GM21381 (cell line): ENCODE results near the gene NPR2.

ENCODE experiments used
- ATAC-seq: cut with Tn5 transposase; IDR thresholded peaks from one replicate; pipeline ENCODE4 v1.9.1; 2021; ENCODE audit warnings: mild to moderate bottlenecking, moderate library complexity; ENCODE audit not compliant: unreplicated experiment

NPR2 gene

DNA sequence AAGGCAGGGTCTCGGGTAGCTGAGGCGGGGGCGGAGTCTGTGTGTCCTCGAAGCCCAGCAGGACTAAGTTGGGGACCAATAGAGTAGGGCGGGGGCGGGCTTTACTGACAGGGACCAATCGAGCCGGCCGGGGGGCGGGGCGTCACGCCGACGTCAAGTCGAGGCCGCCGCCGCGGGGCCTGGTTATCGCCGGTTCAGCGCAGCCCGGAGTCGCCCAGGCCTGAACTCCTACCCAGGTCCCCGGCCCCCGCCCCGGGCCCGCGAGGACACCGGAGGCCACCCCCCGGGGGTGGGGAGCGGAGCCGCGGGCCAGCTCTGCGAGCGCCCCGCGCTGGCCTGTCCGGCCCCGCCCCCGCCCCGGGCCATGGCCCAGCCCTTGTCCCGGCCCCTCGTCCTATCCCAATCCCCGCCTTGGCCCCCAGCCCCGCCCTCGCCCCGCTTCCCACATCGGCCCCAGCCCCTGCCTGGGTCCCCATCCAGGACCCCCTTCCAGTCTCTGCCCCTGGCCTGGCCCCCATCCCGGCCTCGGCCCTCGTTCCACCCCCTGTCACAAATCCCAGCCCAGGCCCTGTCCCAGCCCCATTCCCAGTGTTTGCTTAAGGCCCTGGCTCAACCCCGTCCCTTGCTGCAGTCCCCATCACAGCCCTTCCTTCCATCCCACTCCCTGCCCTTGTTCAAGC lies 37.8 kb downstream of the NPR2 start, which contains the start of gene TMEM8B:
Gene TMEM8B (plus strand): TSS at position 145 of the 680 bp plus-strand sequence. CDS start 220 bp downstream, at position 365.
- ATAC-seq = peak; percentile 77

DNA sequence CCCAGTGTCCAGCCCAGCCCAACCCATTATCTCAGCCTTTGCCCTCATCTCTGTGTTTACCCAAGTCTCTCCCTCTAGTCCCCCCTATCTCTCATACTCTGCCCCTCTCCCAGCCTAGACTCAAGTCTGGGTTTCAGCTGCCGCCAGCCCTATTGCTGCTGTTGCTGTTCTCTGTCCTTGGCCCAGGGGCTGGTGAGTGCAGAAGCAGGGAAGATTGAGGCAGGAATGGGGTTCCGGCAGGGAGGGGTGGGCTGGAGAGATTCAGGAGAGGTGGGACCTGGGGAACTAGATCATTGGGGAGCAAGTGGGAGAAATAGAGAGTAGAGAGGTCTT lies 38.3 kb downstream of the NPR2 start:
- ATAC-seq = no peak

DNA sequence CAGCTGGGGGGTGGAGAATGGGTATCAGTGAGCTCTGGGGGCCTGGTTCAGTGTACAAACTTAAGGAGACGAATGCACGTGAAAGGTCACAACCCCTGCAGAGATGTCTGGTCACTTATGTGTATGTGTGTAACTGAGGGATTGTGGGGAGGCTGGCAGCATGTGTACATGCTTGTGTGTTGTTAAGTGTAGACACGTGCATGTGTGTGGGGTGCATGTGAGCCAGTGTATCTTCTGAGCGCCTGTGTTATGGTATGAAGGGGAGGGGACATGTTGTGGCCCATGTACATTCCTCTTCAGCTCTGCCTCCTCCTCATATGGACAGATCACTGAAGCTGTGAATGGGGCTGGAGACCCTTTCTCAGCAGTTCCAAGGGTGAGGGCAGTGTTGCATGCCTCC lies 39.6 kb downstream of the NPR2 start:
- ATAC-seq = no peak

DNA sequence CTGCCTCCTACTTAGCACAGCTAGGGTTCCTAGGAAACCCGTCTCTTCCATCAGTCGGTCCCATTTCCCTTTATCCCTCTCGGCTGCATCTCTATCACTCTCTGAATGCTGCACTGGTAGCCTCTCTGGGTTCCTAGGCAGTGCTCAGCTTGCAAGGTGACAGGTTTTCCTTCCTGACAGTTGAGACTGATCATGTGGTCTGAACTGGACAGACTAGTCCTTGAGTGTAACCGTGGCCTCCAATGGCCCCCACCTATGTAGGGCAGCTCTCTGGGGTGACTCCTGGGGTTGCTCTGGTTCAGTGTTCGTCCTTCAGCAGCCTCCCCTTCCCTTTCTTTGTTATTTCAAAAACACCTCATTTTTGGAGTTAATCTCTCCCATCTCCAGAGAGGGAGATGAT lies 41.4 kb downstream of the NPR2 start:
- no peak for ATAC-seq

DNA sequence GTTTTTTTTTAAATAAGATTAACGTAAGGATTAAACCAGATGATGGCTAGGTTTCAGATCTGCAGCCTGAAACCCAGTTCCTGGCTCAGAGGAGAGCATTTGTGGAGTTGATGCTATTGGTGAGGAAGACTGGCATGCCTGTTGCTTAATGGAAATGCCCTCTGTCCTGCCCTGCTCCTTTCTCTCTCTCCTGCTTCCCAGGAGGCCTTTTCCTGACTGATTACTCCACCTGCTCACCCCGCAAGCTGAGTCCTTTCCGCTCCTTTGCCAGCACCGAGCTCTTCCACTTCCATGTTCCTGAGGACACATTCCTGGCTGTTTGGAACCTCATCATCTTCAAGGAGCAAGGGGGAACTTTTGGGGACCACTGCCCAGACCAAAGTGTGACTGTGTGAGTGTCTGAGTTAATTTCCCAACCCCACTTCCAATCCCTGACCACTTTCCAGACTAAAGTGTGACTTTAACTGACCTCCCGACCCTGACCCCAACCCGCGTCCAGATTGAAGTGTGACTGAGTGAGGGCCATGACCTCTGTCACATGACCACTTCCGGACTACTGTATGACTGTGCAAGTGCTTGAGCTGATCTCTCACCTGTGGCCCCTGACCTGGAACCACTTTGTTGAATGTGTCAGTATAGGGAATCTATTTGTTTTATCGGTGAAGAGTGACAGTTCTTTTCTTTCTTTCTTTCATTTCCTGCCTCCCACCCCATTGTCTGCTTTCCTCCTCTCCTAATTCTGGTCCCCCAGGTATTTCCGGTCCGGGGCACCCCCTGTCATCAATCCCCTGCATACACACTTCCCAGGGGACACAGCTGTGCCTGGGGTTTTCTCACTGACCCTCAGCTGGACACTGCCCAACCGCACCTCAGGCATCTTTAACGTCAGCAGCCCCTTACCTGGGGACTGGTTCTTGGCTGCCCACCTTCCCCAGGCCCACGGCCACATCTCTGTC lies 43.1 kb downstream of the NPR2 start:
- no peak for ATAC-seq

DNA sequence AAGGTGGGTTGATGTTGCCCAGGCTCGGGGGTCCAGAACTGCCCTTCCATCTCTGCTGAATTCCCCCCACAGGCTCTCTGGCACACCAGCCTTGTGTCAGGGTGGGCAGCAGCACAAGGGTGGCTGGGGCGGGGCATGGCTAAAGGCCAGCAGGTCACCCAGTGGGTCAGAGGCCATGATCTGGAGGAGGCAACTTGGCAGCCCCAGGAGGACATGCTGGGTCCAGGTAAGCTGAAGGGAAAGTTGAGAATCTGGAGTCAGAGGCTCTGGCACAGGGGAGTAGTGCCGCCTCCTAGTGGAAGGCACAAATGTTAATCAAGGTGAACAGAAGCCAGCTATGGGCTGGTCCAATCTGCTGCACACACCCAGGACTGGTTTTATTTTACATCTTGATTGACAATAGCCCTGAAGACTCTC lies 43.8 kb downstream of the NPR2 start:
- no peak for ATAC-seq

DNA sequence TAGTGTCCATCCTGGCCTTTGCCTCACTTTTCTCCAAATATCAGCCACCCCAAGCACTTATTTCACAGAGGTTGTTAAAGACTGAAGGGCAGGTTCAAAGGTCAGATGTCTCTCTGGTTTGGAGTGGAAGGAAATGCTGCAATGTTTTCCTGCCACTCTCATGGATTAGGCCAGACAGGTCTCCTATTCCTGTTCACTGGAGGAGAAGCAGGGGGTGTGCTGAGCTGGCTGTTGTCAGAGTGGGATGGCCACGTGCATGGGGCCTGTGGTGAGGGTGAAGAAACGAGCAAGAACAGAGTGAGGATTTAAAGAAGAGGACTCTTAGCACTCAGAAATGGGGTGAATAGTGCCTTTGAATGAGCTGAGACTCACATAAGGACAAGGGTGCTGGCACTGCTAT lies 44.4 kb downstream of the NPR2 start:
- no peak for ATAC-seq

DNA sequence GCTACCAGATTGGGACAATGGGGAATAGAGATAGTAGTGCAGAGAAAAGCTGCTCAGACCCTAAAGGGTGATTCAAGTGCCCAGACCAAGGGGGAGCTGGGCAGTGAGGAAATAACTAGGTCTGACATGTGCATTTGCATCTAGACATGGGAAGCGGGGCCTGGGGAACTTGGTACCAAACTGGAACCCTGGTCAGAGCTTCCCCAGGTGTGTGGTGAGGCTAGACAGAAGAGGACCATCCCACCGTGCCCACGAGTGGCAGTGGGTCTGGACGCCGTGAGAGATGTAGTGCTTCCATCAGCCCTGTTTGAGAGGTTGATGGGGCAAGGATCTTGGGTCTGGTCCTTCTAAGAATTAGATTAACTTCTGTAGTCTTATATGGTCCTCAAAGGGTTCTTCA lies 45.2 kb downstream of the NPR2 start:
- no peak for ATAC-seq

DNA sequence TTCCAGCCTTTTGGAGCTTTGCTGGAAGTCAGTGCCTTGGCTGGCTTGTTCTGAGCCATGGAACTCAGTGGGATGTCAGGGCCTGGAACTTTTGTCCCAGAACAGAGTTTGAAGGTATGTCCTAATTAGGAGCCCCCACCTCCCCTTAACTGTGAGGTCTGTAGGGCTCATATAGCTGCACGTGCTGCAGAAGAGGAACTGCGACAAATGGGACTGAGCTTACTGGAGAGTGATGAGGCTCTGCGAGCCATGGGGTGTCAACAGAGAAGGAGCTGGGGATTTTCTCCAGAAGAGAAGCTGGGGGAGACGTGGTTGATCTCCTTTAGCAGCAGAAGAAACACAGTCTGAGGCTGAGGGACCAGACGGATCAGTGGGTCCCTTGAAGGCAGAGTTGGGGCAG lies 48.5 kb downstream of the NPR2 start:
- no peak for ATAC-seq

DNA sequence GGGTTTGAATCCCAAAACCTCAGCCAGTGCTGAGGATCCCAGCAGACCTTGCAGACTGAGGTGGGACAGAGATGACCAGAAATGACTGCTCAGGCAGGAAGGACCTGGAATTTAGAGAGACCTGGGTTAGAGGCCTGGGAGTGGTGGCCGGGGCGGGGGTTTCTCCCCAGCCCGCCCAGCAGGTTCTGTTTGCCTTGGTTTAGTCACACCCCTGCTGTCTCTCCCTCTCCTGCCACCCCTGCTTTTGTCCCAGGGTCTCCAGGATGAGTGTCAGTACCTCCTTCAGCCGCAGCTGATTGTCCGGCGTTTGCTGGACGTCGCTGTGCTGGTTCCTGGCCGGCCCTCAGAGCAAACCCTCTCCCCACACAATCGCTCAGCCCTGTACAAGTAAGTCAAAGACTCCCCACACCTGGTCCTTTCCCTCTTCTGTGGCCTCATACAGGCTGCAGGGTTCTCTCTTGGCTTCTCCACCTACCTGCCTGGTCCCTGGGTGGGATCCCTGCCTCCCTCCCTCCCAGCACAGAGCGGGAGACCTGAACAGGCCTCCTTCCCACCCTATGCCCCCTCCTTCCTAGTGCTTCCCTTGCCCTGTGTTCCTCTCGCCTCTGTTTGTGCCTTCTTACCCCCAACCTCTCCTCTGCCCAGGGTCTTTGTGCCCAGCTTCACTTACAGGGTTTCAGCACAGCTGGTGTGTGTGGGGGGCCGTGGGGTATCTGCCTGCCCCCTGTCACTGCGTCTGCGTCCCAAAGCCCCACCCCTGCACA lies 49.7 kb downstream of the NPR2 start:
- no peak for ATAC-seq

DNA sequence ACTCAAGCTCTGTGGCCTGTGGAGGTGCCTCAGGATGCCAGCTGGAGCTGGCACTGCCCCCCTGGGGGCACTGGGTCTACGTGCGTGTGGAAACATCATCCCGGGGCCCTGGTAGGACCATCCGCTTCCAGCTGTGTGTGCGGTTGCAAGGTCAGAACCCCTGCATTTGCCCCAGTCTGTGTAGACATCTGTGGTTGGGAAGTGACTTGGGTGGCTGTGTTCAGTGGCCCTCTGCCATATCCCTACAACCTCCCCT lies 50.2 kb downstream of the NPR2 start:
- ATAC-seq = no peak

DNA sequence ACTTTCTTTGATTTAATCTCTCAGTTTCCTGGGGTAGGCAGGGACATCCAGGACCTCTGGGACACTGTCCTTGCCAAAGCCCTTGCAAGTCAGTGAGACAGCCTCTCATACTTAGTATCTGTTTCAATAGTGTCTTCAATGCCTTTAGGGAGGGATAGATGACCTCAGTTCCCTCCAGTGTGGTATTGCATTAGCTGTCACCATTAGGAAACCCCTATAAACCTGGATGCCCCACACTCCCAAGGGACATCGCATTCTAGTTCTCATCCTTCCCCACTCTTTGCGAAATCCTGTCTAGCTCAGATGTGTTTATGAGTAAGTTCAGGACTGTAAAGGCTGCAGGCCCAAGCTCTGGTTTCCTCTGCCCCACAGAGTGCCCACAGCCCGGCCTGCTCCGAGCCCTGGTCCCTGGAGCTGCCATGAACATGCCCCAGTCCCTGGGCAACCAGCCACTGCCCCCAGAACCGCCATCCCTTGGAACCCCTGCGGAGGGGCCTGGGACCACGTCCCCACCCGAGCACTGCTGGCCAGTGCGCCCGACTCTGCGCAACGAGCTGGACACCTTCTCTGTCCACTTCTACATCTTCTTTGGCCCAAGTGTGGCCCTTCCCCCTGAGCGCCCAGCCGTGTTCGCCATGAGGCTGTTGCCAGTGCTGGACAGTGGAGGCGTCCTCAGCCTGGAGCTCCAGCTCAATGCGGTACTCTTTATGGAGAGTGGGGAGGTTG lies 50.8 kb downstream of the NPR2 start:
- no peak for ATAC-seq

DNA sequence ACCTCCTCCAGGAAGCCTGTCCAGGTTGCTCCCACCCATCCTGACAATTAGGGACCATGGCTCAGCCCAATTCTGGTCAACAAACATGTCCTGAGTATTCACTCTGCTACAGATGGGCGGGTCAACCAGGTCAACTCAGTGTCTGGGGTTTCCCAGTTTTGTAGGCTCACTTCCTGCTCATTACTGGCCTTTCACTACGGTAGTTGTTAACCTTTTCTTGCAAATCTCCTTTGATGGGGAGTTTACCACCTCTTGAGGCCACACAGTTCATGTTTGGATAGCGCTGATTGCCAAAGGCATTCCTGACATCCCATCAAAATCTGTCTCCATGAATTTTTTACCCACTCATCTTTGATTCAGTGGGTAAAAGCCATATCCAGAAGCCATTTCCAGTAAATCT lies 51.4 kb downstream of the NPR2 start:
- ATAC-seq = no peak

DNA sequence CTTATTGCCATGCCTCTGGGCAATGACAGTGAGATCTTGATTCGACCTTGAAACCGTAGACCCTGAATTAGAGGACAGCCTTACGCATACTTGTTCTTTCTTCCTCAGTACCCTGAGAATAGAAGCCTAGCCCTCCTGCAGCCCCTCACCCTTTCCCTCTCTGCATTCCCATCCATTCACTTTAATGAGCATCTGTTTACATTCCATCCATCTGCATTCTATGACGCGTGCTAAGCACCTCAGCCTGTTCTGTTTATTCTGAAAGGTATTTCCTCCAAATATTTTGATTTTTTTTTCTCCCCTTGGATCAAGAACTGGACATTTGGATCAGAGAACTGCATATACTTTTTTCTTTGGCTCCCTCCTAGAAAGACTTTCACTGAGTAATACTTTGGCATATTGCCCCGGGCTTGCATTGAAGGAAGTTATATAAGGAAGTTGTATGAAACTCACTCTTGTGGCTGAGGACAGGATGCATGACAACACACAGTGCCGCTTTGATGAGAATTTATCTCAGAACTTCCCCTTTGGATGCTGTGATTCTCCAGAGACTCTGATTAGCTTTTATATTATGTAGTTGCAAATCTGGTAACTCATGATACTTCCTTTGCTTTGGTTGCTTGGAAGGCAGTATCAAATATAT lies 53.4 kb downstream of the NPR2 start:
- no peak for ATAC-seq

DNA sequence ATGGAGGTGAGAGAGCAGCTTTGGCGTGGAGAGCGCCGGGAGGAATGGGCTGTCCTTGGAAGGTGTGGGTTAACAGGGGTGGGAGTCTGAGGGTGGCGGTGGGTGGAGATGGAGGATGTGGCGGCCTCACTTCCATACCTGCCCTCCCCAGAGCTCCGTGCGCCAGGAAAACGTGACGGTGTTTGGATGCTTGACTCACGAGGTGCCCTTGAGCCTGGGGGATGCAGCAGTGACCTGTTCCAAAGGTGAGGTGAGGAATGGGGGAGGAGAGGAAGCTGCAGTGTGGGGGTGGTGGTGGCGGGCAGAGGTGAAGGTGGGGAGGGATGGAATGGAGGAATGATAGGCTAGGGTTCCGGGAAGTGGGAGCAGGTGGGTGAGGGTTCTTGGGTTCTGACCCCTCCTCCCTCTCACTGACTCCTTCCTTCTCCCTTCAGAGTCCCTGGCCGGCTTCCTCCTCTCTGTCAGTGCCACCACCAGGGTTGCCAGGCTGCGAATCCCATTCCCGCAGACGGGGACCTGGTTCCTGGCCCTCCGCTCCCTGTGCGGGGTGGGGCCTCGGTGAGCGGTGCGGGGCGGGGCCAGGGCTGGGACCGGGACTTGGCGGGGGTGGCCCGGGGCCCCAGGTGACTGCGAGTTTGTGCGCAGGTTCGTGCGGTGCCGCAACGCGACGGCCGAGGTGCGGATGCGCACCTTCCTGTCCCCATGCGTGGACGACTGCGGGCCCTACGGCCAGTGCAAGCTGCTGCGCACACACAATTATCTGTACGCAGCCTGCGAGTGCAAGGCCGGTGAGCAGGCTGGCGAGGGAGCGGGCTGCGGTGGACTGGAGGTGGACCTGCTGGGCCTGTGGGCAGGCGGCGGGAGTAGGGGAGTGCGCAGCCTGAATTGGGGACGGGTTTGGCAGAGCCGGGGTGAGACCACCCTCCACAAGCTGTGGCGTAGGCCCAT lies 54.7 kb downstream of the NPR2 start:
- no peak for ATAC-seq

DNA sequence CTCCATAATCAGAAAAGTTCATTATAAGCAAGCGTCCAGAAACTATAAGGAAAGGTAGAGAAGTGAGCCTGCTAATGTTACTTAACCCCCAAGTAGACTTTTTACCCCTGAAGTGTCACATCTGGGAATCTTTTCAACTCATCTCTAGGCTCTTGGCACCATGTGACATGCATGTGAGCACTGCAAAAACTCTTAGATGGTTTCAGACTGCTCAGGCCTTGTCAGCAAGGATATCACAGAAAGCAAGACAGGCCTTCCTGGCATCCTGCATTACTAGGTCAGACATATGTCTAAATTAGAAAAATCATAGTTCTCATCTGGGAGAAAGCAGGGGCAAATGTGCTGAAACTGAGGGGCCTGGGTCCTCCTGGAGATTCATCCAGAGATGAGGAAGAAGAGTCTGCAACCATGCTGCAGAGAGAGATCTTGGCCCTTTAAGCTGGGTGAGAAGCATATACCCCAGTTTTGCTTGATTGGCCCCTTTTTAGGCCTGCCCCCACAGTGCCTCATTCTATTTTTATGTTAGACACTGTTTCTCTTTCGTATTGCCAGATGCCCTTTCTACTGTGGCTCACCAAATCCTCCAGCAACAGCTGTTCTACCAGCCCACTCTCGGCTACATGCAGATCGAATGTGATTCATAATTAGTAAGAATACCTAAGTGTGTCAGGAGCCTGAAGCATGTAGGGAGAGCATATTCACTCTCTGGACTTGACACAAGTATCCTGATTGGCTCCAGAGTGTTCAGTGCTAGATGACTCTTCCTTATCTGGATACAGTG lies 56.6 kb downstream of the NPR2 start:
- peak; percentile 91 for ATAC-seq

DNA sequence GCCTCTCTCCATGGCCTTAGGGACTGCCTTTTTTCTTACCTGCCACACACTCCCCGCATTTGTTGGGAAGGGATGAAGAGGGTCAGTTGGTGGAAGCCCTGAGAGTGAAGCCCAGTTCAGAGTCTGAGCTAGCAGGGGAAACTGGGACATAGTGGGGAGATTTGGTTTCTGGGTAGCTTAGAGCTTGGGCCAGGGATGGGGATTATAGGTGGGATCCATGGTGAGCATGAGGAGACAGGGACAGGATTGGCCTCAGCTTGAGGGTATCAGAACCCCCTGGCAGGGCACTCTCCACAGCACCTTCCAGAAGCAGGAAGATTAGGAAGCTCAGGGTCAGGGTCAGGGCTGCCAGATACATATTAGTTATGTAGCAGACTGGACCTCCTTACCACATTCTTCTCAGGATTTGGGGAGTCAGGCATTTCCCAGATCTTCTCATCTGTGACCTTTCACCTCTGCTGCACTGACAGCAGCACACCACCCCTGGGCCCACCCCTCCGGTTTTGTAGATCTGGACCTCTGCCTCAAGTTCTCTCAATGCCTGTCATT lies 61.0 kb downstream of the NPR2 start:
- no peak for ATAC-seq
